ENCODE results near the gene GRM4. TPM values are rescaled to one million over a fixed set of nuclear protein-coding genes. Genes with fewer than 3 reads are reported as not detected.

Gene GRM4
- total RNA-seq, 4 donors from 2014 or later = not detected

GRCh38 chr6:34062815-34063214 lies 83.1 kb downstream of the GRM4 start:
- Histone ChIP-seq H3K9me3 (no peaks in the 10 kb centered on the region), H3K4me3 (no peak overlapping the region), H3K27ac (no peak overlapping the region), H3K36me3 (no peaks in the 10 kb centered on the region), H3K27me3 (peaks cover 61% of the 10 kb centered on the region), H3K4me1 (peaks cover 8% of the 10 kb centered on the region)
- WGBS = 58% methylated on average over 6 of the region's 7 CpGs
- DNase-seq (ENCODE audit: low spot score in 2 of 2) = no peak
- no peak for TF ChIP-seq EP300 (IDR thresholded peaks at IDR 0.05)
- no peak for TF ChIP-seq POLR2A (IDR thresholded peaks at IDR 0.05)
- TF ChIP-seq CTCF (IDR thresholded peaks at IDR 0.05) = no peak
- TF ChIP-seq POLR2AphosphoS5 (IDR thresholded peaks at IDR 0.05) = no peak

- Histone ChIP-seq H3K27me3 (peaks cover 55% of the 10 kb centered on the region), H3K4me1 (peaks cover 8% of the 10 kb centered on the region), H3K4me3 (no peak overlapping the region), H3K9me3 (no peaks in the 10 kb centered on the region), H3K27ac (no peak overlapping the region), H3K36me3 (no peaks in the 10 kb centered on the region)
- no peak for DNase-seq (ENCODE audit: low spot score in 2 of 2)
- no peak for TF ChIP-seq POLR2AphosphoS5 (IDR thresholded peaks at IDR 0.05)
- TF ChIP-seq CTCF (IDR thresholded peaks at IDR 0.05) = no peak
- TF ChIP-seq EP300 (IDR thresholded peaks at IDR 0.05) = no peak
- TF ChIP-seq POLR2A (IDR thresholded peaks at IDR 0.05) = no peak
- WGBS = 87% methylated on average over 3 of the region's 3 CpGs
These were observed 83.7 kb downstream of the GRM4 start for GRCh38 chr6:34062156-34062555.

GRCh38 chr6:34061348-34061747 lies 84.5 kb downstream of the GRM4 start:
- H3K36me3 ChIP-seq = no peaks in the 10 kb centered on the region
- peaks cover 47% of the 10 kb centered on the region for H3K27me3 ChIP-seq
- 82% methylated on average over 3 of the region's 3 CpGs for WGBS
- H3K9me3 ChIP-seq = no peaks in the 10 kb centered on the region
- H3K4me3 ChIP-seq = no peak overlapping the region
- H3K4me1 ChIP-seq = peaks cover 11% of the 10 kb centered on the region
- no peak overlapping the region for H3K27ac ChIP-seq
- no peak for TF ChIP-seq CTCF (IDR thresholded peaks at IDR 0.05)
- TF ChIP-seq EP300 (IDR thresholded peaks at IDR 0.05) = no peak
- TF ChIP-seq POLR2AphosphoS5 (IDR thresholded peaks at IDR 0.05) = no peak
- TF ChIP-seq POLR2A (IDR thresholded peaks at IDR 0.05) = no peak
- DNase-seq (ENCODE audit: low spot score in 2 of 2) = no peak

- Histone ChIP-seq H3K4me1 (peaks cover 7% of the 10 kb centered on the region), H3K4me3 (no peak overlapping the region), H3K9me3 (no peaks in the 10 kb centered on the region), H3K27me3 (peaks cover 33% of the 10 kb centered on the region), H3K36me3 (no peaks in the 10 kb centered on the region), H3K27ac (no peak overlapping the region)
- no peak for DNase-seq (ENCODE audit: low spot score in 2 of 2)
- WGBS = 94% methylated on average over 2 of the region's 3 CpGs
- TF ChIP-seq EP300 (IDR thresholded peaks at IDR 0.05) (no peak), POLR2A (IDR thresholded peaks at IDR 0.05) (no peak), CTCF (IDR thresholded peaks at IDR 0.05) (no peak), POLR2AphosphoS5 (IDR thresholded peaks at IDR 0.05) (no peak)
These were observed 86.0 kb downstream of the GRM4 start for GRCh38 chr6:34059914-34060313.

- Histone ChIP-seq H3K36me3 (no peaks in the 10 kb centered on the region), H3K9me3 (no peaks in the 10 kb centered on the region), H3K4me1 (peaks cover 7% of the 10 kb centered on the region), H3K4me3 (no peak overlapping the region), H3K27me3 (peaks cover 26% of the 10 kb centered on the region), H3K27ac (no peak overlapping the region)
- 81% methylated on average over 17 of the region's 17 CpGs for WGBS
- no peak for DNase-seq (ENCODE audit: low spot score in 2 of 2)
- TF ChIP-seq POLR2A (IDR thresholded peaks at IDR 0.05) (no peak), CTCF (IDR thresholded peaks at IDR 0.05) (no peak), EP300 (IDR thresholded peaks at IDR 0.05) (no peak), POLR2AphosphoS5 (IDR thresholded peaks at IDR 0.05) (no peak)
These were observed 86.7 kb downstream of the GRM4 start for GRCh38 chr6:34059136-34059731.
